H1 (cell line): Measurements from ENCODE around the gene CYP4V2.

Source experiments
- CBX5 ChIP-seq: fragments of 300-800, 300-1000 bp; sonication (generic); IDR thresholded peaks from 2 replicates; pipeline ENCODE4 v1.7.1; 2016; ENCODE audit warnings: antibody characterized with exemption, low read length, low read depth
- EP300 ChIP-seq, 2 experiments: IDR thresholded peaks; 1 replicate in 1 of 2; 2 replicates in 1 of 2; pipeline ENCODE4 v1.6.1; 2011 to 2012; ENCODE audit warnings: low read depth in 2 of 2, low read length in 2 of 2, mild to moderate bottlenecking in 2 of 2, borderline replicate concordance in 1 of 2, inconsistent platforms in 1 of 2, moderate library complexity in 1 of 2
- EZH2 ChIP-seq: fragments of 200-600 bp; sonication (generic); IDR thresholded peaks from 2 replicates; pipeline ENCODE4 v1.7.1; 2012; ENCODE audit warnings: low read depth, mild to moderate bottlenecking, moderate library complexity, low read length, inconsistent platforms; ENCODE audit not compliant: severe bottlenecking
- GABPA ChIP-seq: IDR thresholded peaks from 2 replicates; pipeline ENCODE4 v1.6.1; 2011; ENCODE audit warnings: mild to moderate bottlenecking, low read length, moderate library complexity, borderline replicate concordance; ENCODE audit not compliant: insufficient read depth
- HDAC2 ChIP-seq, 2 experiments: fragments of 300-600 bp in 1 of 2; sonication (generic) in 1 of 2; IDR thresholded peaks; 2 replicates each; pipeline ENCODE4 v1.6.1; 2011 to 2012; ENCODE audit warnings: low read depth in 2 of 2, low read length in 2 of 2, mild to moderate bottlenecking in 2 of 2, moderate library complexity in 2 of 2, borderline replicate concordance in 1 of 2, inconsistent platforms in 1 of 2
- MAFK ChIP-seq: IDR thresholded peaks from 2 replicates; pipeline ENCODE4 v1.6.1; 2012; ENCODE audit warnings: low read depth, mild to moderate bottlenecking, improper control_type of control experiment, low read length
- PHF8 ChIP-seq: fragments of 200-600 bp; sonication (generic); conservative IDR thresholded peaks from 2 replicates; pipeline ENCODE4 v1.7.1; 2012; ENCODE audit warnings: low read depth, mild to moderate bottlenecking, inconsistent platforms, low read length, moderate library complexity
- POLR2A ChIP-seq, 2 experiments: IDR thresholded peaks; 1 replicate in 1 of 2; 2 replicates in 1 of 2; pipeline ENCODE4 v1.6.1; 2011; ENCODE audit warnings: low read depth in 2 of 2, low read length in 2 of 2, mild to moderate bottlenecking in 2 of 2; ENCODE audit errors: control extremely low read depth in 1 of 2
- RXRA ChIP-seq: IDR thresholded peaks from 2 replicates; pipeline ENCODE4 v1.6.1; 2011; ENCODE audit warnings: low read depth, mild to moderate bottlenecking, low read length, moderate library complexity; ENCODE audit not compliant: insufficient read depth
- TAF1 ChIP-seq: IDR thresholded peaks from 2 replicates; pipeline ENCODE4 v1.6.1; 2011; ENCODE audit warnings: mild to moderate bottlenecking, low read depth, low read length
- TF ChIP-seq, protein P1 (sequence below), 3 experiments: IDR thresholded peaks; 1 replicate in 2 of 3; 2 replicates in 1 of 3; pipeline versions ENCODE4 v1.5.1 to v1.6.1; 2011; ENCODE audit warnings: low read length in 3 of 3, mild to moderate bottlenecking in 3 of 3, inconsistent platforms in 2 of 3, low read depth in 1 of 3, moderate library complexity in 1 of 3; ENCODE audit not compliant: insufficient read depth in 1 of 3; ENCODE audit errors: control extremely low read depth in 1 of 3

DNA sequence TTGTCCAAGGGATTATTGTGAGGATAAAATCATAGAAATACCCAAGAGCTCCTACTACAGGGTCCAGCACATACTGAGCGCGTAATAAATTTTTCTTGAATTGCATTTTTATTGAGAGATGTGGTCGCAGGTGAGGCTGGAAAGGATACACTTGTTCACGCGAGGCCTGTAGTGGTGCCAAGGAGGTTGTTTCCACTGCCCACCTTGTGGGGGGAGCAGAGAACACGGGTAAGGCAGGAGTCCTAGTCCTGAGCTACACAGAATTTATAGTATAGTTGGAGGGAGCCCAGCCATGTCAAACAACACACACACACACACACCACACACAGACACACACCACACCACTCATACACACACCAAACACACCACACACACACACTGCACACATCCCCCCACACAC is 31.8 kb upstream of the CYP4V2 start:
- TF ChIP-seq PHF8 (no peak), MAFK (no peak), CBX5 (no peak), GABPA (no peak), HDAC2 (IDR thresholded peaks at IDR 0.05; ENCODE audit: borderline replicate concordance in 1 of 2, low read depth in 2 of 2, low read length in 2 of 2) (no peak), EZH2 (no peak), EP300 (IDR thresholded peaks at IDR 0.05; ENCODE audit: borderline replicate concordance in 1 of 2, low read depth in 2 of 2, low read length in 2 of 2) (no peak), POLR2A (IDR thresholded peaks at IDR 0.05; ENCODE audit: control extremely low read depth in 1 of 2, low read depth in 2 of 2, low read length in 2 of 2) (no peak), RXRA (no peak), TAF1 (no peak)
- TF ChIP-seq, protein P1, sequence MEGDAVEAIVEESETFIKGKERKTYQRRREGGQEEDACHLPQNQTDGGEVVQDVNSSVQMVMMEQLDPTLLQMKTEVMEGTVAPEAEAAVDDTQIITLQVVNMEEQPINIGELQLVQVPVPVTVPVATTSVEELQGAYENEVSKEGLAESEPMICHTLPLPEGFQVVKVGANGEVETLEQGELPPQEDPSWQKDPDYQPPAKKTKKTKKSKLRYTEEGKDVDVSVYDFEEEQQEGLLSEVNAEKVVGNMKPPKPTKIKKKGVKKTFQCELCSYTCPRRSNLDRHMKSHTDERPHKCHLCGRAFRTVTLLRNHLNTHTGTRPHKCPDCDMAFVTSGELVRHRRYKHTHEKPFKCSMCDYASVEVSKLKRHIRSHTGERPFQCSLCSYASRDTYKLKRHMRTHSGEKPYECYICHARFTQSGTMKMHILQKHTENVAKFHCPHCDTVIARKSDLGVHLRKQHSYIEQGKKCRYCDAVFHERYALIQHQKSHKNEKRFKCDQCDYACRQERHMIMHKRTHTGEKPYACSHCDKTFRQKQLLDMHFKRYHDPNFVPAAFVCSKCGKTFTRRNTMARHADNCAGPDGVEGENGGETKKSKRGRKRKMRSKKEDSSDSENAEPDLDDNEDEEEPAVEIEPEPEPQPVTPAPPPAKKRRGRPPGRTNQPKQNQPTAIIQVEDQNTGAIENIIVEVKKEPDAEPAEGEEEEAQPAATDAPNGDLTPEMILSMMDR (IDR thresholded peaks at IDR 0.05; ENCODE audit: control extremely low read depth in 1 of 3, insufficient read depth in 1 of 3, low read depth in 1 of 3, low read length in 3 of 3), result no peak
